ENCODE data around the gene SEPTIN3.

GRCh38 chr22:41992496-41992895 lies 23.3 kb downstream of the SEPTIN3 start:
- no peak for TF ChIP-seq CTCF (conservative IDR thresholded peaks at IDR 0.05 in 1 of 2, IDR thresholded peaks at IDR 0.05 in 1 of 2; ENCODE audit: low read depth in 1 of 2, low read length in 2 of 2)
- TF ChIP-seq EZH2 (IDR thresholded peaks at IDR 0.05; ENCODE audit: low read length, missing control alignments): no peak
